HG03066 (cell line): ENCODE results near the gene OR52D1.

Experiments
- ATAC-seq: cut with Tn5 transposase; IDR thresholded peaks from one replicate; pipeline ENCODE4 v1.9.1; 2021; ENCODE audit warnings: low read depth; ENCODE audit not compliant: unreplicated experiment

Gene OR52D1

GRCh38 chr11:5488385-5488784 lies at the start of gene OR52D1:
OR52D1 (plus strand) TSS chr11:5488685; CDS start chr11:5488707, 22 bp downstream.
- ATAC-seq: no peak

DNA sequence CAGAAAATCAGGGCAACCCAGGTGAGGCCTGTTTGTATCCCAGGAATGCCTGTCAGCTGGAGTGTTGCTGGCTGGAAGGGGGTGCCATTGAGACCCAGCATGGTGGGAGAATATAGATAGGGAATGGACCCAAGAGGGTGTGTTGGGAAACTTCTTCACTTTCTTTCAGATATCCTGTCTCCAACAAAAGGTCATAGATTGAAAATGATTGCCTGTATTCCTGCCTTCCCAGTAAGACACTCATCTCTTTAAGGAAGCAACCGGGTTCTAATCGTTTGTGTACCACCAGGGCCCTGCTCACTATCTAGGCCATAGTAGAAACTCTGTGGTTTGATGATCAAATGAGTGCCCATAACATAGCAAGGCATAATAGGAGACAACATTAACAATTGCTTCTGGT lies 47.1 kb upstream of the OR52D1 start, which contains the start of gene OR51I1:
OR51I1 (minus strand) TSS at position 101 of the 400 bp plus-strand sequence; CDS start at position 101, 0 bp downstream.
- ATAC-seq: no peak

DNA sequence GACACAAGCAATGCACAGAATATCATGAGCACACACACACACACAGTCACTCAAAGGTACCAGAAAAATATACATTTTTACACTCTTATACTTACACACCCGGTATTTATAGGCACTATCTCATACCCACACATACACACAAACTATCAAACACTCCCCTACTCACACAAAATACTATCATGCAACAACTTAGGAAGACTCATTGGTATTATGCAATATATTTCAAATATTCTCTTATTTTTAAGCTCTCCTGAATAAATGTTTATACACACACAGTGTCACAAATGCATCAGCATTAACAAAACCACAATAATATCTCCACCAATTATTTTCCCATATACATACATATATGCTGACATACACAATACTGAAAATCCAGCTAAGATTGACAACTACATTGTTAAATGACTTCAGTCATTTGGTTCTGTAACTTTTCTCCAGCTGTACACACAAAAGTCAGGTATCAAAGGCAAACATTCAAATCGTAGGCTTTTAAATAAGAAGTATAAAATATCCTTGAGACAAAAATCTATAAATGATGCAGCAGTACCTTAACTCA lies 44.6 kb upstream of the OR52D1 start:
- ATAC-seq: no peak

GRCh38 chr11:5449023-5449422 lies 39.5 kb upstream of the OR52D1 start, which contains the start of gene OR51I2:
OR51I2 (plus strand) TSS chr11:5449323; CDS start chr11:5453489, 4,166 bp downstream.
- ATAC-seq: no peak

DNA sequence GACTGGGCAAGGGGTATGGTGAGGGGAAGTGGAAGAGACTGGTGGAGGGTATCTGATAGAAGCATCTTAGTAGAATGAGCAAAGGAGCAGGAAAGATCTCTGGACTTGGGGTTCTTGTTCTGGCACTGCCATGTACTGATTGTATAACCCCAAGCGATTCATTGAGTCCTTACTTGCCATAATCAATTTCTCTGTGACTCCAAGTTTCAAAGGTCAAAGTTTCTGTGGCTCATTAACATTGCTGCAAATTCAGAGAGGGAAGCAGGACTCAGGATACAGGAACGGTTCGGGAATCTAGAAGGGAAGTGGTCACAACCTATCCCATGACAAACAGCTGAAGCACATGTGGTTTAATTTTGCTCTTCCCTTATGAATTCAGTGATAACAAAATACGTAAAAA lies 39.1 kb upstream of the OR52D1 start:
- ATAC-seq: no peak

DNA sequence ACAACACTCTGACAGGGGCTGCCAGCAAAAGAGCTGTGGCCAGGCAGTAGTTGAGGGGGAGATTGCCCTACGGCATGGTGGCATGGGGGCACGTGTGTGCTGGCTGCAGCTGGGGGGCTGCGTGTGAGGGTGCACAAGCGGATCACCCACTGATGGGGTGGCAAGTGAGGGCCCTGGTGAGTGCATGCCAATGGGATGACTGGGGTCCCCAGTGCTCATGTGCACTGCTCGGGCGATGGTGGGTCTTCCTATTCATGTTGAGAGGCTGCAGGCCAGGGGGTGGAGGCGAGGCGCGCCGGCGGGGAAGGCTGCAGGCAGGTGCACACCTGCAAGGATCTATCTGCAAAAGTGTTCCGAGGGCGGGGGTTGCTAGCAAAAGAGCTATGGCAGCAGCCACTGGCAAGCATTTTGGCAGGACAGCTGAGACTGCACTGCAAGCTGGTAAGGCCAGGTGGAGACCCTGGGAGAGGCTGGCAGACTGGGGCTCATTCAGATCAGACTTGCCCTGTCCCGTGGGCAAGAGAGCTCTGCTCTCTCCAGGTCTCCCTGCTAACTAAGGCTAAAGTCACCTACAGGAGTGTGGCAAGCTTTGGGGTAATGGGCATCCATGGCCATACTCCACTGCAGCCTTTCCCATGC lies 27.4 kb upstream of the OR52D1 start:
- no peak for ATAC-seq

DNA sequence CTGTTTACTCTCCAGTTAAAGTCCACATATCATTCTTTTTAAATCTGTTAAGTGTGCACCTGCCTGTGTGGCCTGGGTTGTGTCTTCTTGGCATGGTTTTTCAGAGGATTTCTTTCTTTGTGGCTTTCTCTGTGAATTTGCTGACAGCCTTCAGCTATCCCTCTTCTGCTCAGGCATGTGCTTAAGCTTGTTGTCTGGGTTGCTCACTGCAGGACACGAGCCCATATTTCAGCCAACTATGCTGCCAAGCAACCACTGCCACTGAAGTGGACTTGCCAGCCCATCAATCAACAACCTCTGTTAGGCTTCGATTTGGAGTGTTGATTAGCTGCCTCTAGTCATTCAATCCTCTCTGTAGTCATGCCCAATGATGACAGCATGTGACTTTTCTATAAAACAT lies 21.0 kb upstream of the OR52D1 start:
- ATAC-seq: no peak

GRCh38 chr11:5473921-5474320 lies 14.6 kb upstream of the OR52D1 start:
- no peak for ATAC-seq

DNA sequence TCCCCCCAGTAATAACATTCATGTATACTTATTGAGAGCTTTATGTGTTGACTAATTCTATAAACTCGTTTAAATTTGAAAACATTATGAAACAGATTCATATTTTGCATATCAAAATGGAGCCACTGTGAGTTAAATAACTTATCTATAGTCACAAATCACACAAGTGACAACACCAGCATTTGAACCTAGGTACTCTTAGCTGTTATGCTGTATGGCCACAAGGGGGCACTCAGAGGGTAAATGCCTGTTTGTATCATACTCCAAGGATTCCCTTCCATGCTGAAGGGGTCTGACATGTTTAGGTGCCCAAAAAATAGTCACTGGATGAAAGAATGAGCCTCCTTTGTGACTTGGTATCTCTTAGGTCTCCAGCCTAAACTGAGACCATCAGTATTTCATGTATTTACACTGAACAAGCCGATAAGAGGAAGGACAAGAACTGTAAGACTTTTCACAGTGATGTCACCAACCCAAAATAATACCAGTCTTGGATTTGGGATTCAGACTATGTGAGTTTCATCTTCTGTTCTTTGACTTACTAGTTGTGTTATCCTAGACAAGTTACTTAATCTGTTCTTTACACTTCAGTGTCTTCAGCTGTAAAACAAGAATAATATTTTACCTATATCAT lies 12.2 kb upstream of the OR52D1 start:
- no peak for ATAC-seq

GRCh38 chr11:5486003-5486402 lies 2.5 kb upstream of the OR52D1 start:
- ATAC-seq: no peak

DNA sequence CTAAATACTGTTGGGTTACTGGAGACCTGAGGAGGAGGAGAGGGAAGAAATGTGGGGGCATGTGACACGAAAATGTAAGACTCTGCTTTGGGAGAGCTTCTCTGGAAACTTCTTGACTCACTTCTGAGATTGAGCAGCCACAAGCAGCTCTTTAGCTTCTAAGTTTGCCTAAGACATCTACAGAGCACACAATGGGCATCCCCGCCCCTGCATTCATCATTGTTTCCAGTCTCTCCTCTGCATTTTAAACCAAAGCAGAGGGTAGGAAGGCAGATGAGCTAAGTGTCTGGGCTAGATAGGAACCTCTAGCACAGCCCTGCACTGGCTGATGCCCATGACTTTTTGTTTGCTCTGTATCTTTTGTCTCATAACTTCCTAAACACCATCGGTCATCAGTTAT lies 2.1 kb upstream of the OR52D1 start:
- no peak for ATAC-seq

- ATAC-seq: no peak
Observed at GRCh38 chr11:5488798-5489399, 414 bp downstream of the OR52D1 start.

- ATAC-seq: no peak
Observed at GRCh38 chr11:5489576-5490357, 1.3 kb downstream of the OR52D1 start.

DNA sequence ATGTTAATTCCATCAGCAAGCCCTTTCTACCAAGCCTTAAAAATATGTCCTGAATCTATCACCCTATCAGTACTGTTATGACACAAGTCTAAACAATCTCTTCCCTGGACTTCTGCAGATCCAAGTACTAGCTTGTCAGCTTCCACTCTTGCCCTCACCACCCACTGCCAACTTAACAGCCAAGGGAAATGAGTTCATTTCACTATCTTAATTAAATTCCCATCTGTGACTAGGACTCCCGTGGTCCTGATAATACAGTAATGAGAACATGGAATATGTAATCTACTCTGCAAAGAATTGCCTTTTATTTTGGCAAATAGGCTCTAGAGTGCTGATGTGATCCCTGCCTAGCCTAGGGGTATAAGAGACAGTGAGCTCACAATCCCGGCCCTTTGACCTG lies 11.2 kb downstream of the OR52D1 start:
- no peak for ATAC-seq

DNA sequence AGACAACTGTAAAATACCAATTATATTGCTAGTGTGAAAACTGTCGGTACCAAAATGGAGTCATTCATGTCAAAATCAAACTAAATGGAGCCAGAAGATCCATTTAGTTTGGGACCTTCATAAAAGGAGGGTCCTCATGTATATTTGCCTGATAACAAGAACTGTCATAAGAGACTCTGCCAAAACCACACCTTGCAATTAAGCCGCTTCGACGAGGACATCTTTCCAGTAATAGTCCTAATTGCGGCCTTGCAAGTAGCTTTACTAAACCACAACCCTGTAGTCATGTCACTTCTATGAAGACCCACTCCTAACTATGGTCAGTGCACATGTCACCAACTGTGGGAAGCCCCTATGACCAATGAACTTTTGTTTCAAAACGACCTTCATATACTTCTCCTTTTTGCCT lies 11.9 kb downstream of the OR52D1 start:
- no peak for ATAC-seq

DNA sequence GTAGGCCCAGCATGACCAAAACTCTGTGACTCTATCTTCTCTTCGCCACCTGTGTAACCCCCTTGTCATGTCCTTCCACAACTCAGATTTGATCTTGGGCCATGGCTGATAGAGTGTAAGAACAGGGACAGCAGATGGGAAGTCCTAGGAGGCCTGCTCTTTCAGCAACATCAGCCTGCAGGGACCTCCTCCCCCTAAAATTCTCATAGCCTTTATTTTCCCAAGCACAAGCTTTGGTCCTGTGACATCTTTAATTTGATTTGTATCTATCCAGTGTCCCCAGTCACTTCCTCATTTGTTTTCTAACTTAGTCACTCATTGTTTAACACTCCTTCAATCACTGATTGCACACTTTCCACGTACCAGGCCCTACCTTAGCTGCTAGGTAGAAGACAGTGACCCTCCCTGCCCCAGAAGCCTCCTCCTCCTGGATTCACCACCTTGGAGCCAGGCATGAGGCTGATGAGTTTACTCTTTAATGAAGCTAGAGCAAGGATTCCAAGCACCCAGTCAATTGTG lies 16.0 kb downstream of the OR52D1 start:
- ATAC-seq: no peak

GRCh38 chr11:5505363-5506048 lies 17.0 kb downstream of the OR52D1 start:
- ATAC-seq: no peak

DNA sequence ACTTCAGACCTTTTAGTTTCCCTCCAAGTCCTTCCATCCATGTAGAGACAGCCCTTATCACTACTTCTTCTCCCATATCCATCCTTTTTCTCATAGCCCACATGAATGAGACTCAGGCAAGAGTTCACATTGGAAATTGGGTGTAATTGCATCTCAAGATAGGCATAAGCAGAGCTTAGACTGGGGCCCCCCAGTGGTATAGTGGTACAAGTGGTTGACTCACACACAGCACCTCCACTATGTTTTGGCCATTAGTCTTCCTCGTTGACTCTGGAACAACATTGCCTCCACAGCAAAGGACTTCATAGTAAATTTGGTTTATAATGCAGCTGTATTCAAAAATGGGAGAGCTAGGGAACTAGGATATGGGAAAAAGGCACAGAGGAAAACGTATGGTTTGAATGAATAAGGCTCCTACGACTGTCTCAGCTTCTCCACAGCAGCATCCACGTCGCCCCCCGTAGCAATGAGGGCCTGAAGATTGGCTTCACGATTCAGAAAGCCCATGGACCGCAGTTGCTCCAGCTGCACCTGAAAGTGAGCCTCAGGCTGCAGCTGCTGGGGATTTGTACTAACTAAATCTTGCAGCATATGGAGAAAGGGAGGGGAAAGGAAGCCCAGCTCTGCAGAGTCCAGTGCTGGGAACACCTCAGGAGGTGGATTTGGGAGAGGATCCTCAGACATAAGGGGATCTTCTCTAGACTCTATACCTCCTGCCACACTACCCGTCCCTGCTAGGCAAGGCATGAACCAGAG lies 18.9 kb downstream of the OR52D1 start:
- ATAC-seq: no peak

GRCh38 chr11:5507933-5508305 lies 19.4 kb downstream of the OR52D1 start:
- no peak for ATAC-seq
